SK-MEL-5 (cell line): ENCODE results near the gene MIS18BP1. TPM values are rescaled to one million over a fixed set of nuclear protein-coding genes. Genes with fewer than 3 reads are reported as not detected.

Experiments used
- DNase-seq: peaks from one replicate; pipeline ENCODE4 v3.0.0-alpha.2; 2016; ENCODE audit warnings: low read depth, low spot score
- in situ Hi-C: cut with HindIII; loops from 2 replicates; pipeline ENCODE4 v1.10.0; 2016; ENCODE audit warnings: low sequenced_read_pairs, high pct_unique_total_duplicates, low pct_unique_long_range_greater_than_20kb
- small RNA-seq, 2 experiments: library from RNA; depleted of rRNA; stranded (forward); fragments of <200 nt; gene quantifications; one replicate each; pipeline ENCODE3, GENCODE V24; 2014
- total RNA-seq: library from RNA; depleted of rRNA; stranded (reverse); fragments of >200 nt; shearing (Covaris generic); gene quantifications from 2 replicates; pipeline ENCODE4 v1.2.3, GENCODE V29; 2014; rRNA removed

The MIS18BP1 gene
- total RNA-seq, 1 experiment from 2014 or later, result 19.0 TPM

- DNase-seq, result no peak
- in situ Hi-C loops, result no loop called here
Observed at GRCh38 chr14:45185100-45185814, 67.7 kb downstream of the MIS18BP1 start.

DNA sequence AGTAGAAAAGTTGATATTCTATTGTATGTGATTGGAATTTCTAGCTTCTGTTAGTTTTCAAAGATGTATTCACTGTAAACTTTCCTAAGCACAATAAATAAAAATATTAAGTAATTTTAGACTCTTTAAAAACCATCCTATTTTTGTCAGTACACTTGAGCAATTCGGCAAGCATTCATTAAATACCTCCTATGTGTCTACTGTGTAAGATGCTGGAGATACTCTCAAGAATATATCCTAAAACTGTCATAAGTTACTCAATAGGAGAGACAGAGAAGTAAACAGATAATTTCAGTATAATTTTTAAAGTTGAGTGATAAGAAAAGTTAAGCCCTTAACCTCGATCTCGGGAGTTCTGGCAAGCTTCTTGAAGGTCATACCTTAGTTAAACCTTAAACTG, 71.2 kb downstream of the MIS18BP1 start:
- in situ Hi-C loops, result no loop called here
- no peak for DNase-seq

GRCh38 chr14:45181329-45181728, 71.7 kb downstream of the MIS18BP1 start:
- no peak for DNase-seq
- in situ Hi-C loops, result no loop called here

DNA sequence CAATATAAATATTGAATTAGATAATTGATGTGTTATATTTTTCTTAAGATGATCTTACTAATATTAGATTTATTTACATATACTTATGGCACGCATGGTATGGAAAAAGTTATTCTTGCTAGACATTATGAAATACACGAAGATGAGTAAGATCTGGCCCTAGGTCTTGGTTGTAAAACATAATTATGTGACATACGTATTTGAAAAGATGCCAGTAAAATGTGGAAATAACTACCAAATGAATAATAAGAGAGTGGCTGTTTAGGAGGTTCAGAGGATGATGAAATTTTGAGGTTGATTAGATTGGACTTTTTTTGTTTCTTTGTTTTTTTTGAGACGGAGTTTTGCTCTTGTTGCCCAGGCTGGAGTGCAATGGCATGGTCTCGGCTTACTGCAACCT, 75.9 kb downstream of the MIS18BP1 start:
- DNase-seq, result no peak
- in situ Hi-C loops, result no loop called here

- in situ Hi-C loops, result no loop called here
- DNase-seq, result no peak
Observed at GRCh38 chr14:45169906-45170305, 83.1 kb downstream of the MIS18BP1 start.

DNA sequence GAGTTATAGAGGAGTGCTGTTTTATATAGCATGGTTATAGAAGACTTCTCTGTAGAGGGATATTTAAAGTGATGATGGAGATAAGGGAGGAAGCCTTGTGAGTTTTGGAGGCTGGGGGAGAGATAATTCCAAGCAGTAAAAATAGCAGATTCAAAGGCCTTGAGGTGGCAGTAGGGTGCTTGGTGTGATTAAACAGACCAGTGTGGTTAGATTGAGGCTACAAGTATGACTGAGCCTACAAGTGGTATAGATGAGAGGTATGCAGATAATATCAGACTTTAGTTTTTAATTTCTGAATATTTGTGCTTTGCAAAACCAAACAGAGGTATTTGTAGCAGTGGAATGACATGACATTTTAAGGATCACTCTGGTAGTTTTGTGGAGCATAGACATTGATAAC, 96.9 kb downstream of the MIS18BP1 start:
- peak; percentile 10 for DNase-seq
- in situ Hi-C loops, result no loop called here

Small RNAs within 50 kb of the gene (small RNA-seq; reads per million reads assigned to genes)
- gene RNU6-552P, result 0 reads per million in 2 experiments

Other genes starting within 250 kb of the MIS18BP1 start
- 22.1 and 24.5 TPM in 2 replicates for gene PRPF39, start 169.1 kb downstream of the MIS18BP1 start, total RNA-seq
- gene FKBP3, start 118.7 kb downstream of the MIS18BP1 start, total RNA-seq, result 54.9 and 59.1 TPM in 2 replicates
- 5.6 and 7.5 TPM in 2 replicates for gene FANCM, start 117.3 kb downstream of the MIS18BP1 start, total RNA-seq